HUDEP-2 (cell line): ENCODE data around the gene PTPRD.
"Not testable (repeated sequence)": the region's sequence is repeated elsewhere in the genome, so short reads cannot be mapped to it uniquely, and the experiment has no call there.

Experiments
- DNase-seq, 76 experiments: peaks; one replicate each; lab custom pipeline; 2025; ENCODE audit not compliant: unreplicated experiment in 76 of 76; lab: John Stamatoyannopoulos, UW

The PTPRD gene

GRCh38 chr9:10488937-10489336, 123.9 kb downstream of the PTPRD start:
- no peak for DNase-seq

DNA sequence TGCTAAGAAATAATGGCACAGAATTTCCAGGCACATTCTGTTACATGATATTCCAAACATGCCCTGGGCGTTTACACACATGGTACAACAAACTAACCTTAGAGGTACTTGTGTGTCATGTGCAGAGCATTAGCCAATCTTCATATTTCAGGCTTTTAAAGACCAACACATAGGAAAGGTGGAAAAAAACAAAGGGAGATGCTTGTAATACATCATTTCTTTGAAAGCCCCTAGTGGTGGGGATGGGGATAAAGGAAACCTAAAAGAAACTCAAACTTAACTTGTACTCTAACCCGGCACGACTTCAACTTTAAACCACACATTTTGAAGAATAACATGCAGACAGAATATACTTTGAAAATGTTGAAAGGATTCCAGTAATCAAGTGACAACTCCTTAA, 133.6 kb downstream of the PTPRD start:
- DNase-seq = peak in 1 of 76 experiments; percentile 0

GRCh38 chr9:10449201-10449617, 163.6 kb downstream of the PTPRD start:
- DNase-seq = not testable (repeated sequence)

DNA sequence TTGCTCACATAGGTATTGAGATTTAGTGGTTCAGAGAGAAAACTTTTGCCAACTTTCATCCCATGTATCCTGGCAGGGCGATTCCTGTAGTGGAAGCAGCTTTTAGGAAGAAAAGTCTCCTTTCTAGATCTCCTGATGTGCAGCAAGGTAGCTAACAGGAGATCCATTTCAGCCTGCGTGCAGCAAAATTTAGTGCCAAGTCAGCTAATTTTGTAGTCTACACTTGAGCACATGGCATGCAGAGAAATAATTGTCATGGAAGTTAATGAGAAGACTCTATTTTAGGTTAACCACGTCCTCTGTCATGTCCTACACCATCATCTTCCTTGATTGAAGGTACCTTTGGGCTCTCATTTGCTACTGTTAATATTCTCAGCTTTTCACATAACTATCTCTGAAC, 165.8 kb downstream of the PTPRD start:
- no peak for DNase-seq

DNA sequence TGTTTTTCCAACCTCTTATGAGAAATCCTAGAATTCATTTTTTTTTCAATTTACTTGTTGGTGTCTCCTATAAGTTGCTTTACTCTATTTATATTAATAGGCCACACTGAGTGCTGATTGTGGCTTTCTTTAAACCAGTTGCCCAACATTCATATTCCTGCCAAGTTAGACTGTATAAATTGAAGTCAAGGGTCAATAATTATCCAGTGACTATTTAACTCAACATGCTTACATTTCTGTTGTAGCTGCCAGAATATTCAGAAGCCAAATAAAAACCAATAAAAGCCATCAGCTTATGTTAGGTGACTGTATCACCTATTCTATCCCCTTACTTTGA, 169.0 kb downstream of the PTPRD start:
- no peak for DNase-seq

GRCh38 chr9:10443181-10443867, 169.5 kb downstream of the PTPRD start:
- DNase-seq = no peak

- no peak for DNase-seq
Measured at GRCh38 chr9:10438955-10439354, 173.8 kb downstream of the PTPRD start.

- DNase-seq = no peak
Measured at GRCh38 chr9:10436756-10437155, 176.0 kb downstream of the PTPRD start.

DNA sequence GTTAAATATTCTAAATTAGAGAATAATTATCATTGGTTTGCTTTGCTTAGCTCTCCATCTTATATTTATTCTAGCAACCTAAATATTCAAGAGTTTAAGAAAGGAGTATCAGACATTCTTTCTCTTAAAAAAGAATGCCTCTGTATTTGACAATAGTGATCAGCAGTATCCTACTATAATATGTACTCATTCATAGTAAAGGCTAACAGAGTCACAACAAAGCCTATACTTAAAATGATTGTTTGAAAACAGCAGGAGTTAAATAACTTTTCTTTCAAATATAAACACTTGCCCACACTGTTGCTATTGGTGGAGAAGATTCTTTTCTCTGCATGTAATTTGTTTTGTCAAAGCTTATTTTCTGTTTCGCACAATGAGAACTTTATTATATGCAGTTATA, 178.4 kb downstream of the PTPRD start:
- no peak for DNase-seq

GRCh38 chr9:10411272-10411671, 201.5 kb downstream of the PTPRD start:
- no peak for DNase-seq

DNA sequence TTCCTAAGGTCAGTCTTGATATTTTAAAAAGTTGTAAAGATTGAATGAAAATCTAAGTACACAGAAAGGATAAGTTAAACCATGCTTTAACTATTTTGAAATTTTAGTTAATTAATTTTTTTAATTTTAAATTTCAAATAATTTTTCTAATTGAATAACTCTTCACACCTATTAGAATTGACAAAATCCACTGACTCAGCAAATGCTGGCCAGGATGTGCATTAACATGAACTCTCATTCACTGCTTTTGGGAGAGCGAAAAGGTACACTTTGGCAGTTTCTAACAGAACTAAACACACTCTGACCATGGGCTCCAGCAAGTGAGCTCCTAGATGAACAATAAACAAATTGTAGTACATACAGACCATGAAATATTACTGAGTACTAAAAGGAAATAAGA, 209.5 kb downstream of the PTPRD start:
- DNase-seq = no peak

DNA sequence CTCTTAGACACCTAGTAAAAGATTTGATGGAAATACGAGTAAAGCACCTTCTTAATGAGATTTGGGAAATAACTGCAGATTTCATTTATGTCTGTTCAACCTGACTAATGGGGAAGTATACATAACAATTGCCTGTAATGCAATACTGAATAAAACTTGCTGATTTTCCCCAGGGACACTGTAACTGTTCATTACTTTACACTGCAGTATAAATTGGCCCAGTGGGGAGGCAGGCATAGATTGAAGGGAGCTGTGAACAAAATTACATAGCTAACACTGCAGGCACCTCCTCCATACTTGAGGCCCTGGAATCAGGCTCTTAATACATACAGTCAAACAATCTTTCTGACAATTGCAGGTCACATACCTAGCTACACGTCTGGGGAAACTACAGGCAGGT, 216.2 kb downstream of the PTPRD start:
- DNase-seq = no peak

DNA sequence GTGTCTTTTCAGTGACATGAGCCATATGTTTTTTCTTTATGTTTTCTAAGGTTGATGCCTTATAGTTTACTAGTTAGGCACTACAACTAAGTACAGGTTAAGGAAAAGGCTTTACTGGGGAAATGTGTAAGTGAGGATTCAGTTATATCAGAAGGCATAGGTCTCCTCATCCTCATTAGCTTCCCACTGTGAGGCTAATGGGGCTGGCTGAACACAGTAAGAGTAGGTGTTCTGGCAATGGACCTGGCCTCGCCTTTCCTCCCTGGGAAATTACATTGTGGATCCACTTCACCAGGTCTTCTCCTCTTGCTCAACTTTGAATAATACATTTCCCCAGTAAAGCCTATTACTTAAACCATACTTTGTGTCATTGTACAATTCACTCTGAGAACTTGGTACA, 225.5 kb downstream of the PTPRD start:
- DNase-seq = no peak

- no peak for DNase-seq
Measured at GRCh38 chr9:10371824-10372223, 241.0 kb downstream of the PTPRD start.

DNA sequence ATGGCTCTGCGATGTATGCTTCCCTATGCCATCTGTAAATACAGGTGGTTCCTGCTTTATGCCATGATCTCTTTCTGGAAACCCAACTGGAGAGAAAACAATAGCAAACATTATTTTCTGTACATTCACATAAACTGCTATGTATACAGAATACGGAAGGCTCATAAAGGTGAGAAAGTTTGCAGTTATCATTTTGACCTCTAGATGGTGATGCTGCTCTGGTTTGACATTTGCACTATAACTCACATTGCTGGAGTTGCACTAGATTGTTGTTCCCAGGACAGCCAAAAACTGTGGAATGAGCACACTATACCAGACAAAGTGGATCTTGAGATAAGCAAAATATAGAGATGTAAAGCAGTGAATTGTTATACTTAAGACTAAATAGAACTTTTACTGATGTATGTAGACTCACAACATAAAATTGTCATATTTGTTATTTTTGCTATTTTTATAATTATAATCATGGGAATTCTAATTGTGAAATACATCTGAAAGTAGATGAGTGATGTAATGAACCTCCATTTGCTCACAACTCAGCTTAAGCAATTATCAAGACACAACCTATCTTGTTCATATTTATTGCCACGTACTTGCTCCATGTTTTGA, 246.5 kb downstream of the PTPRD start:
- DNase-seq = peak in 12 of 76 experiments; percentile 0 to 26 (median 2)

GRCh38 chr9:10354591-10354990, 258.2 kb downstream of the PTPRD start:
- DNase-seq = no peak

DNA sequence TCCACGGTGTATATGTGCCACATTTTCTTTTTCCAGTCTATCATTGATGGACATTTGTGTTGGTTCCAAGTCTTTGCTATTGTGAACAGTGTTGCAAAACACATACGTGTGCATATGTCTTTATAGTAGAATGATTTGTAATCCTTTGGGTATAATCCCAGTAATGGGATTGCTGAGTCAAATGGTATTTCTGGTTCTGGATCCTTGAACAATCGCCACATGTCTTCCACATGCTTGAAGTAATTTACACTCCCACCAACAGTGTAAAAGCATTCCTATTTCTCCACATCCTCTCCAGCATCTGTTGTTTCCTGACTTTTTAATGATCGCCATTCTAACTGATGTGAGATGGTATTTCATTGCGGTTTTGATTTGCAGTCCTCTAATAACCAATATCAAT, 267.2 kb downstream of the PTPRD start:
- DNase-seq = not testable (repeated sequence)

DNA sequence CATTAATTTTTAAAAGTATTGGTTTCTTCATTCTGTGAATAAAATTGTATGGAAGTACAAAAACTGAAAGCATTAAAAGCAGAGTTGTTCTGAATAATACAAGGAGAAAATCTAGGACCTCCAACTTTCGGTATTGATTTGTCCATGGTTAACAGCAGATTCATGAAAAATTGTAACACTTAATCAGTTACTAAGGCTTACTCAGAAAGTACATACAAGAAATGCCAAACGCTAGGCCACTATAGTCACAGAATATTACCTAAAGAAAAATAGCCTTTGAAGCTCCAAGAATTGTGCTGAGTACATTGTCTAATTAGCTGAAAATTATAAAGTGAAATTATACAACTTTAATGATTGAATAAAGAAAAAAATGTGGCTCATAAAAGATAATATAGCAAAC, 271.7 kb downstream of the PTPRD start:
- DNase-seq = no peak

DNA sequence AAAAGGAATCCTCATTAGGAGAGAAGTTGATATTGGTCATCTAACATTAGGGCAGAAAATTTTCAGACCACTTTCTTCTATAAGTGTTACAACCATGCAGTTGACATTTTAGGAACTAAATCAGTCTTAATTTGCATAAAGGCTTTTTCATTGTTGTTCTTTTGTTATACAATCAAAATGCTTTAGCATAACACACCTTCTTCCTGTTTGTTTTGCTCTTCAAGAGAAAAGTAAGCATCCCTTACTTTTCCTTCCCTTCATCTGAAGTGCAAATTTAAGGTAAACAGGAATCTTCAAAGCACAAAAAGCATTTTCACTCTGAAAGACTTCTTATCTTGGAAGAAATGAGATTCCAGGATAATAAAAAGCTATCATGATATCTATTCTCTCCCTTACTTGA, 273.6 kb downstream of the PTPRD start:
- no peak for DNase-seq

- no peak for DNase-seq
Measured at GRCh38 chr9:10331157-10331556, 281.6 kb downstream of the PTPRD start.

- DNase-seq = no peak
Measured at GRCh38 chr9:10282084-10282483, 330.7 kb downstream of the PTPRD start.

GRCh38 chr9:10274988-10275387, 337.8 kb downstream of the PTPRD start:
- no peak for DNase-seq

DNA sequence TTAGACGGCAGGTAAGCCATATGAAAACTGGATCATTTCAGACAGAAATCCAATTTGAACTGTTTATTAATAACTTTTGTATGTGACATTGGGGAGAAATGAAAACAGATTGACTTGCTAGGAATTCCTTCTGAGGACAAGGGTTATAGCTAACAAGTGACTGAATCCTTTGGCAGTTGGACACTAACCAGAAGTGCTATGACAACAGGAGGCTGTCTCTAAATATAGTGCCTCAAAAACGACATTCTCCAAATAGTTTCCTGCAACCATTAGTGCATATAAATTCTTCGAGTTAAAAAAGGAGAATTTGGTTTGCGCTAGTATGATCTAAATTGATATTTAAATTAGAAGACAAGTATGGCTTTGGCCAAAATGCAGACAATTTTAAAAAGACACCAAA, 338.6 kb downstream of the PTPRD start:
- DNase-seq = no peak
